ENCODE measurements around the gene ACAD8.

The ACAD8 gene

GRCh38 chr11:134235399-134235798 is 18.0 kb upstream of the ACAD8 start:
- Histone ChIP-seq H3K9ac (ENCODE audit: low read depth, low read length, poor library complexity, severe bottlenecking) (no peak overlapping the region), H3K79me2 (ENCODE audit: insufficient read depth, low read length) (peaks cover 28% of the 10 kb centered on the region), H3K27me3 (ENCODE audit: insufficient read depth, low read length, poor library complexity, severe bottlenecking) (no peaks in the 10 kb centered on the region), H3K9me3 (ENCODE audit: insufficient read depth, low read depth, low read length) (no peaks in the 10 kb centered on the region), H3F3A (ENCODE audit: low read depth) (no peaks in the 10 kb centered on the region), H2AFZ (ENCODE audit: low read length) (no peak overlapping the region), H3K4me3 (ENCODE audit: low read length, poor library complexity, severe bottlenecking) (no peak overlapping the region), H3K4me1 (ENCODE audit: insufficient read depth, low read length, poor library complexity, severe bottlenecking) (peaks cover 29% of the 10 kb centered on the region), H3K9me2 (replicated peaks; ENCODE audit: low read depth, low read length) (no peaks in the 10 kb centered on the region), H3K36me3 (ENCODE audit: insufficient read depth, low read length) (peaks cover 29% of the 10 kb centered on the region; the same call in 1 of the 2 replicates), H3K4me2 (ENCODE audit: low read depth, low read length, poor library complexity, severe bottlenecking) (no peak overlapping the region), H4K20me1 (ENCODE audit: insufficient read depth, low read length, poor library complexity, severe bottlenecking) (peaks cover 9% of the 10 kb centered on the region)
- TF ChIP-seq EZH2phosphoT487 (IDR thresholded peaks at IDR 0.05; ENCODE audit: borderline replicate concordance) (no peak), CTCF (conservative IDR thresholded peaks at IDR 0.05; ENCODE audit: low read length) (no peak)

GRCh38 chr11:134236834-134237556 is 16.4 kb upstream of the ACAD8 start:
- Histone ChIP-seq H3K36me3 (ENCODE audit: insufficient read depth, low read length) (peaks cover 42% of the 10 kb centered on the region; the same call in 1 of the 2 replicates), H3K4me2 (ENCODE audit: low read depth, low read length, poor library complexity, severe bottlenecking) (no peak overlapping the region), H3K9me3 (ENCODE audit: insufficient read depth, low read depth, low read length) (no peaks in the 10 kb centered on the region), H3K9ac (ENCODE audit: low read depth, low read length, poor library complexity, severe bottlenecking) (no peak overlapping the region), H3K4me1 (ENCODE audit: insufficient read depth, low read length, poor library complexity, severe bottlenecking) (peaks cover 14% of the 10 kb centered on the region), H3K4me3 (ENCODE audit: low read length, poor library complexity, severe bottlenecking) (no peak overlapping the region), H3F3A (ENCODE audit: low read depth) (no peaks in the 10 kb centered on the region), H3K79me2 (ENCODE audit: insufficient read depth, low read length) (peaks cover 12% of the 10 kb centered on the region; the same call in 1 of the 2 replicates), H4K20me1 (ENCODE audit: insufficient read depth, low read length, poor library complexity, severe bottlenecking) (peaks cover 5% of the 10 kb centered on the region), H3K27me3 (ENCODE audit: insufficient read depth, low read length, poor library complexity, severe bottlenecking) (no peaks in the 10 kb centered on the region), H3K9me2 (replicated peaks; ENCODE audit: low read depth, low read length) (no peaks in the 10 kb centered on the region), H2AFZ (ENCODE audit: low read length) (no peak overlapping the region)
- TF ChIP-seq CTCF (conservative IDR thresholded peaks at IDR 0.05; ENCODE audit: low read length) (no peak), EZH2phosphoT487 (IDR thresholded peaks at IDR 0.05; ENCODE audit: borderline replicate concordance) (no peak)

DNA sequence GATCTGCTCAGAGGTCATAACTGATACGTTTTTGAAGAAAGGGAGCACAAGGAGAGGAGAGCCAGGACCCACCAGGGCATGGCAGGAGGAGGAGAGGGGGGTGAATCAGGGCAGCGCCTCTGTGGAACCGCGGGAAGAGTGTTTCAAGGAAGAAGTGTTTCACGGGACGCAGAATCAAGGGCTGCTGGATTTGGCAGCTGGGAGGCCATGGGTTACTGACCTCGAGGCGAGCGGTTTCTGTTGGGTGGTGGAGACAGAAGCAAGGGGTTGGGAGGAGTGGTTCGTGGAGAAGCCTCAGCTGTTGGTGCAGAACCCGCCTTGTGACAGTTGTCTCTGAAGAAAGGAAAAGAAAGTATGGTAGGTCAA is 15.8 kb upstream of the ACAD8 start:
- Histone ChIP-seq H2AFZ (ENCODE audit: low read length) (no peak overlapping the region), H3K4me1 (ENCODE audit: insufficient read depth, low read length, poor library complexity, severe bottlenecking) (peaks cover 10% of the 10 kb centered on the region), H3K27me3 (ENCODE audit: insufficient read depth, low read length, poor library complexity, severe bottlenecking) (no peaks in the 10 kb centered on the region), H3K4me2 (ENCODE audit: low read depth, low read length, poor library complexity, severe bottlenecking) (no peak overlapping the region), H3K36me3 (ENCODE audit: insufficient read depth, low read length) (peaks cover 47% of the 10 kb centered on the region; the same call in 1 of the 2 replicates), H3F3A (ENCODE audit: low read depth) (no peaks in the 10 kb centered on the region), H3K9me2 (replicated peaks; ENCODE audit: low read depth, low read length) (no peaks in the 10 kb centered on the region), H3K4me3 (ENCODE audit: low read length, poor library complexity, severe bottlenecking) (no peak overlapping the region), H4K20me1 (ENCODE audit: insufficient read depth, low read length, poor library complexity, severe bottlenecking) (peaks cover 5% of the 10 kb centered on the region), H3K9ac (ENCODE audit: low read depth, low read length, poor library complexity, severe bottlenecking) (no peak overlapping the region), H3K79me2 (ENCODE audit: insufficient read depth, low read length) (peaks cover 6% of the 10 kb centered on the region; the same call in 1 of the 2 replicates), H3K9me3 (ENCODE audit: insufficient read depth, low read depth, low read length) (no peaks in the 10 kb centered on the region)
- TF ChIP-seq CTCF (conservative IDR thresholded peaks at IDR 0.05; ENCODE audit: low read length) (no peak), EZH2phosphoT487 (IDR thresholded peaks at IDR 0.05; ENCODE audit: borderline replicate concordance) (no peak)
